Skin of body (tissue), 2 donors: Measurements from ENCODE around the gene SH3BP5L. TPM values are rescaled to one million over a fixed set of nuclear protein-coding genes. Genes with fewer than 3 reads are reported as not detected.
"Not testable (repeated sequence)": the region's sequence is repeated elsewhere in the genome, so short reads cannot be mapped to it uniquely, and the experiment has no call there.

Source experiments
- DNase-seq: peaks from one replicate; lab custom pipeline; 2025; lab: John Stamatoyannopoulos, UW
- total RNA-seq: library from RNA; depleted of rRNA; stranded (reverse); fragments of >200 nt; gene quantifications from one replicate; pipeline ENCODE4 v1.2.3, GENCODE V29; 2014

Gene SH3BP5L
- total RNA-seq, 1 donor from 2014 or later: 10.4 TPM

DNA sequence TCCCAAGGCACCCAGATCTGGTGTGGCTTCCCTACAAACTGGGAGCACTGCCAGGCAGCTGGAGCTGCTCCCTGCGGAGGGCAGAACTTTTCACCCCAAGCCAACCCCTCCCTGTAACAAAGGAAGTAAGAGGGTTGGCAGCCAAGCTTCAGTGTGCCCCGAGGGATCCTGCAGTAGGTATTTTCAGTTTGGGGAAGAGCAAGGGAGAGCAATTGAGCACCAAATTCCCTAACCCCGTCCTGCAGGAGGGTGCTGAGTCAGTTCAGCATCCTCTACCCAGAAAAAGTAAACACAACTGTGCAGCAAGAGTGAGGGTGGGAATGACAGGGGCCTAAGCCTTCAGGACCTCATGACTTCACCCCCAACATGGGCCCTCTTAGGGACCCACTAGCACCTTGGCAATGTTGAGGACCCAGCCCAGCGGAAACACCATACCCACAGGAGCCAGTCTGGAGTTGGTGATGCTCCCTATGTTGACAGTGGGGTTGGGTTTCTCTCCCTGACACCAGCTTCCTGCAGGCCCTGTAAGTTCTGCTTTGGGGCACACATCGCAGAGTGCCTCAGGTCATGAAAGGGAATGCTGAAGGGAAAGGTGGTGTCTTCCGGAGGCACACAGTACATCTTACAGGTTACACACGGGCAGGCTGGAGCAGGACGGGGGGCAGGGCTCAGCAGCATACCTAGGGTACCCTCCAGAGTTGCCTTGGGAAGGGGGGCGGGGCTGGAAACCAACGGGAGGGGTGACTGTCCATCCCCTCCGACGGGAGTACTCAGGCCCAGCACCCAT is 14.8 kb downstream of the SH3BP5L start:
- no peak for DNase-seq

DNA sequence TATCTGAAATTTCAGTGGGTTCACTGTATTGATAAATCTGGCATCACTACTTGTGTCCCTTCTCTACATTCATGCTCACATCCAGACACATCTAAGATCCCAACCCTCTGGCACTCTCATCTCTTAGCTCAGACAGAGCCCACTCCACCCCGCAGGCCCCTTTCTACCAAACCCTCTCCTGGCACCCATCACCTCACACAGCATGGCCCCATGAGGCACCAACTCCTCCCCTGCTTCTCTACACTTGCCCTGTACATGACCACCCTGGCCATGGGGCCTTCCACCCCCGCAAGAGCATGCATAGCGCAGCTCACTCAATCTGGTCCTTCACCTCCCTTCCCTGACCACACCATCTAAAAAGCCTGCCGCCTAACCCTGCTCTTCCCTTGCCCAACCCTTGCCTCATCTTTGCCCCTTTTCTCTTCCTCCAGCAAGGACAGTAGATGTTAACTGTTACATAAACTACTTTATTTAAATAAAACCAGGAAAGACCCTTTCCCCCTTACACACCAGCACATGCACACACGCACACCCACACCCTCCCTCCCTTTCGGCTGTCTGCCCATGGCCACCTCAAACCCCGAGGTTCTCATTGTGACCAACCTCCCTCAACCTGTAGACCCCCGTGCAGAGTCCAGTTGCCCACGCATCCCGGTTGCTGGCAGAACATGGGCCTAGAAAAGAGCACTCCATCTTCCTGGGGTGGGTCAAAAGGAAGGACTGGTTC is 15.6 kb downstream of the SH3BP5L start:
- DNase-seq: no peak

DNA sequence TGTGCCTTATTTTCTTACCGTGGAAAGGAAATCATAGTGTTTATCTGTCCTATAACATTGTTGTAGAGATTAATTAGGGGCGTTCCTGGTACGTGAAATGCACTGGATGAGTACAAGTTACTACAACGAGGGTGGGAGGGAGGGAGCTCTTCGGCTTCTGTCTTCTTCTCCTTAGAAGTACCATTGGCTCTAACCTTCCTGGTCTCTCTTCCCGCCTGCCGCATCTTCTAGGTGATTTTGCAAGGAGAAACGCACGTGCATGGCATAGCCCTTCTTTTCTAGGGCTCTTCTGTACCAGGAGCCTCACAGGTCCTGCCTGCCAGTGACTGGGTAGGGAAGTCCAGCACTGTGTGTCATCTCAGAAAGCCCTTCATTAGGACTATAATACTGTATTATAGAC is 16.8 kb downstream of the SH3BP5L start:
- DNase-seq: no peak

DNA sequence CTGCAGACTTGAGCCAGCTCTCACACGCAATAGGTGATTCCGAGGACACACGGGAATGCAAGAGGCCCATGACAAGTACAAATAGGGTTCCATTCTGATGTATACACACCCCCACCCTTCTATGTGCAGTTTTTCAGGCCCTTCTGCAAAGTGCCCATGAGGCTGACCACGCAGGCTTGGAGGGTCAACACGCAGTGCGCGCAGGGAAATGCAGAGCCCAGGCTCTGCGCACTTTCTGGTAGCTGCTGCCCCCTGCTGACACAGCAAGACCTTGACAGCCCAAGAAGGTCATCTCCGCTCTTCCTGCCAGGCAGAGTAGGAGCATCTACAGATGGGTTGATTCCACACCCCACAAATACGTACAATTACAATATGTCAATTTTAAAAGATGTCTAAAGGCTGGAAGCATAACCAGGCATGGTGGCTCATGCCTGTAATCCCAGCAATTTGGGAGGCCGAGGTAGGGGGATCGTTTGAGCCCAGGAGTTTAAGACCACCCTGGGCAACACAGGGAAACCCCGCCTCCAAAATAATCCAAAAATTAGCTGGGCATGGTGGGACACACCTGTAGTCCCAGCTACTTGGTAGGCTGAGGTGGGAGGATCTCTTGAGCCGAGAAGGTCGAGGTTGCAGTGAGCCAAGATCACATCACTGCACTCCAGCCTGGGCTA is 18.5 kb downstream of the SH3BP5L start:
- no peak for DNase-seq

DNA sequence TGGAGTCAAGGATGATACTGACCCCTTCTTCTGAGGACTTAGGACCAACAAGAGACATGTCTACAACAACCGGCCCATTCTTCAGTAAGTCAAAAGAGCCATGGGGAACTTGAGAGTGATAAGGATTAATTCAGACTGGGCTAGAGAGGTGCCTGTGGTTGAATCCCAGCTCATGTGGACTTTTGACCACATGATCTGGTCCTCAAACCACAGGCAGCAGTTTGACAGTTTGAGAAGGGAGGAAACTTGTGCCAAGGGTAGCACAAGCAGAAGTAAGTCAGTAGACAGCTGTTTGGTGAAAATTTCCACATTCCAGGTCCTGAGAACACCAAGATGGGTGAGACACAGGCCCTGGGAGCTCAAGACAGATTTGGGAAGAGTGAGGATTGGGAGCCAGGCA is 19.8 kb downstream of the SH3BP5L start:
- no peak for DNase-seq

DNA sequence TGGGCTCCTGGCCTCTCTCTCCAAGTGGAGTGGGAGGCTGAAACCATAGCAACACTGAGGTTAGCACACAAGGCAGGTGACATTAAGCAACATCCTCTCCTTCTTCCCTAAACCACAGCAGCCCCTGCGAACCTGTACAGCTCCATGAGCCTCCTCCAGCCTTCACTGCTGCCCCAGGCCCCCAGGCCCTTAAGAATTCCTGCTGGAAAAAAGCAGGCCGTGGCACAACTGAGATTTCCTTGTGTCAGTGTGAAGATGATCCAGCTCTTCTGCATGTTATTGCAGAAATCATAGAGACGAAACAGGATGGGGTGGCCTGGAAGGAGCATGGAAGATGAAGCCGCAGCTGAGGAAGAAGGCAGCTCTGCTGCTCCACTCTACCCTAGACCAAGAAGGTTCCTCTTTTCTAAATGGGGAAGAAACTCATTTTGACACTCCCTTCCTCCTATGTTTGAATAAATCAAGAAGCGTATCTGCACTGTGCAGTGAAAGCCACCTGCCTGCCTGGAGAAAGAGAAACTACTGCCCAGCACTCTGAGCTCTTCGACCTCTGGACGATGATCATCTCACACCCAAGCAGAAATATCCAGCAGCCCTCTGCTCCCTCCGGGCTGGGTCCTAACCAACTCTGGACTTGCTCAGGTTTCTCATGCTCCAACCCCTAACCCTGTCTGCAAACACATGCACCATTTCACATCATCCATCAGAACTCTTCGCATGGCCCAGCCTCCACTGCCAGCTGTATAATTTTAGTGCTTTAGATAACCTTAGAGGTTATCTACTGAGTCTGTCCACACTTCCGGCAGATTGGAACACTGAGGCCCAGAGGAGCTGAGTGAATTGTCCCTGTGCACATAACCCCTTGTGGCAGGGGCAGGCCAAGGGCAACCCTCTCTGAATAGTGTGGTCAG is 20.7 kb downstream of the SH3BP5L start:
- no peak for DNase-seq

DNA sequence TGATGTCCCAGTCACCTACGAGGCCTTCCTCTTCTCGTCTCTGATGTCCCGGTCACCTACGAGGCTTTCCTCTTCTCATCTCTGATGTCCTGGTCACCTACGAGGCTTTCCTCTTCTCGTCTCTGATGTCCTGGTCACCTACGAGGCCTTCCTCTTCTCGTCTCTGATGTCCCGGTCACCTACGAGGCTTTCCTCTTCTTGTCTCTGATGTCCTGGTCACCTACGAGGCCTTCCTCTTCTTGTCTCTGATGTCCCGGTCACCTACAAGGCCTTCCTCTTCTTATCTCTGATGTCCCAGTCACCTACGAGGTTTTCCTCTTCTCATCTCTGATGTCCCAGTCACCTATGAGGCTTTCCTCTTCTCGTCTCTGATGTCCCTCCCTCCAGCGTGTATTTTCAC is 22.2 kb downstream of the SH3BP5L start:
- DNase-seq: not testable (repeated sequence)

DNA sequence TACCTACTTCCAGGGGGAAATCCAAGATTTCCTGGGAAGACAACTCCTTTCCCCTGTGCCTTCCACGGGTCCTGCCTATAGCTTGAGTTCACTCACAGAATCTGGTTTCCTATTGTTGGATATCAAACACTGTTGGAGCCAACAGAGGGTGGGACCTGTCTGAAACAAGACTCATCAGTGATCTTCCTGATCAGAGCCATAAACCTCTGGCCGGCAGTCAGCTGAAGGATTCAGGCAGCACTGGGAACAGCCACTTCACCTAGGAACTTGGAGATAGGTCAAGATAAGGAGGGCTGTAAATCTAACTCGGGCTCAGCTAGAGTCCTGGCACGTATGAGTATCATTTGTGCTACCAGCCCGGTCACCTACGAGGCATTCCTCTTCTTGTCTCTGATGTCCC is 23.3 kb downstream of the SH3BP5L start:
- no peak for DNase-seq

DNA sequence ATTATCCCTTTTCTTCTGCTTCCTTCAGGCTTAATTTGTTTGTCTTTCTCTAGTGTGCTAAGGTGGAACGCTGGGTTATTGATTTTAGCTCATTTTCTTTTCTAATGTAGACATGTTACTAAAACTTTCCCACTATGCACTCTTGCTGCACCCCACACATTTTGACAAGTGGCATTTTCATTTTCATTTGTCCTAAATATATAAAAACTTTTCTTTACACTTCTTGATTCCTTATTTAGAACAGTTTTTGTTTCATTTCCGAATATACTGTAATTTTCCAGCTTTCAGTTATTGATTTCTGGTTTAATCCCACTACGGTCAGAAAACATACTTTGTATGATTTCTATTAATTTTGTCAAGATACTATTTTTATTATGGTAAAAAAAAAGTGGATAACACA is 25.3 kb downstream of the SH3BP5L start:
- DNase-seq: no peak

DNA sequence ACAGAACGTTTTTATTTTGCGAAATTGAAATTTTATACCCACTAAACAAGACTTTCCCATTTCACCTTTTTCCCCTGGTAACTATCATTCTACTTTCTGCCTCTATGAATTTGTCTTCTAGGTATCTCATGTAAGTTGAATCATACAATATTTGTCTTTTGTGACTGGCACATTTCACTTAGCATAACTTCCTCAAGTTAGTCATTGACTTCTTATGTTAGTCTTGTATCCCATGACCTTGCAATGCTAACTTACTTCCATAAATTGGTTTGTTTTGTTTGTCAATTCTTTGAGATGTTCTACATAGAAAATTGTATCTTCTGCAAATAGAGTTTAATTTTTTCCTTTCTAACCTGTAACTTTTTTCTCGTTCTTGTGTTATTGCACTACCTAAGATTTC is 26.9 kb downstream of the SH3BP5L start:
- no peak for DNase-seq

DNA sequence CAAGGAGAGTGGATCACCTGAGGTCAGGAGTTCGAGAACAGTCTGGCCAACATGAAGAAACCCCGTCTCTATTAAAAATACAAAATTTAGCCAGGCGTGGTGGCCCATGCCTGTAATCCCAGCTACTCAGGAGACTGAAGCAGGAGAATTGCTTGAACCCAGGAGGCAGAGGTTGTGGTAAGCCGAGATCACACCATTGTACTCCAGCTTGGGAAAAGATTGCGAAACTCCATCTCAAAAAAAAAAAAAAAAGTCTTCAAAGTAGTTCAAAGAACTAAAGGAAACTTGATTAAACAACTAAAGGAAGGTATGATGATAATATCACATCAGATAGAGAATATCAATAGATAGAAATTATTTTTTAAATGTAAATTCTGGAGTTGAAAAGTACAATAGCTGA is 31.1 kb downstream of the SH3BP5L start:
- DNase-seq: not testable (repeated sequence)

DNA sequence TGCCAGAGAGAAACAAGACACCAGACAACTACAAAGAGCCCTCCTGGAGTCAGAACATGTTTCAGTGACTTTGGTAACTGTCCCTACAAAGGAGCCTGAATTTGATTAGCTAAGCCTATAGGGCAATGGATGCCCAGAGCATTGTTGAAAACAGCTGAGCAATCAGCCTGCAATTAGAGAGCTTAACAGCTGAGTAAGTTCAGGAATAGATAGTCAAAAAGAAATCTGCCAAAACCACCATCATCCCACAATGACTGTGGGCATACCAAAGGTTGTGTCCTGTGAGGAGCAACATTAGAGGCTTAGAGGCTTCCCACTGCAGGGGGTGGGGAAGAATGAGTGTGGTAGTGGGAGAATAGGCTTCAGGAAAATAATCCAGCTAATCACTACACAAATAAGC is 32.1 kb downstream of the SH3BP5L start:
- no peak for DNase-seq

DNA sequence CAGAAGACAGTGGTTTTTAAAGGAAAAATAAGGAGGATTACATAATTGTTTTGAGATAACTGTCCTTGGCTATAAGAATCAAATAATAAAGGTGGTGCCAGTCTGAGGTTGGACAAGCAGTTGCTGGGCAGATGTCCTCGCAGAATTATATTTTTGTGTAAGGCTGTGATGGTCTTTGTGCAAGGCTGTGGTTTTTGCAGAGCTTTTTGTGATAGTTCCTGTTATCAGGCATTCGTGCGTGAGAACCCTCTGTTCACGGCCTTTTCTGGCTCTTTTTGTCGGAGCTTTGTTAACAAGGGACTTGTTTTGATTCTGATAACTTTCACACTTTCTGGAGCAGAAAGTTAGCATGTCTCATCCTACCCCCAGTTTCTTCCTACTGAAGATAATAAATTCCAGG is 33.4 kb downstream of the SH3BP5L start:
- DNase-seq: no peak

DNA sequence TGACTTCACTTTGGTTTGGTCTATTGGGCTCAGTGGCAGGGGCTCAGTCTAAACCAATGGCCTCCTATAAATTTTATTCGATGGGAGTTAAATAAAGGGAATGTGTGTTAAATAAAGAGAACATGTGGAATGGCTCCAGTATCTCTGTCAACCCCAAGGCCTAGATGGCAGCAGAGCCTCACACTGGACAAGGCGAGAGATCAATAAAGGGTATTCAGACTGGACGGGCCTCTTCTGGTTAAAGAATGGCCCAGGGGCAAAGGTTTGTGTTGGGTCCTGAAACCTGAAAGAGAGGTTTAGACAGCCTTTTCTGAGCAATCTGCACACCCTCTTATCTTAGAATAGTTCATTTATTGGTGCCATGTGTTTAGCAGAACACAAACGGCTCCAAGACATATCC is 34.7 kb downstream of the SH3BP5L start:
- no peak for DNase-seq

DNA sequence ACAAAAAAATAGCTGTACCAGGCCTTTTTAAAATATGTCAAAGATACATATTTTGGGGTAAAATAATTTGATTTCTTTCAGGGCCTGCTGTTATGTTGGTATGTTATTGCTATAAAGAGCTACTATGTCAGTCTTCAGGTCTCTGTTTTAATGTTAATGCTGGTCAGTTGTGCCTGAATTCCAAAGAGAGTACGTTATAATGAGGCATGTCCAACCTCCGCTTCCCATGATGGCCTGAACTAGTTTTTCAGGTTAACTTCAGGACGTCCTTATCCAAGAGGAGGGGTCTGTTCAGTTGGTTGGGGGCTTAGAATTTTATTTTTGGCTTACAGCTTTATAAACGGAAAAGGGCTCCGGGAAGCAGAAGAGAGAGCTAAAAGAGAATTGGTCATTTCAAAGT is 35.3 kb downstream of the SH3BP5L start:
- DNase-seq: no peak

DNA sequence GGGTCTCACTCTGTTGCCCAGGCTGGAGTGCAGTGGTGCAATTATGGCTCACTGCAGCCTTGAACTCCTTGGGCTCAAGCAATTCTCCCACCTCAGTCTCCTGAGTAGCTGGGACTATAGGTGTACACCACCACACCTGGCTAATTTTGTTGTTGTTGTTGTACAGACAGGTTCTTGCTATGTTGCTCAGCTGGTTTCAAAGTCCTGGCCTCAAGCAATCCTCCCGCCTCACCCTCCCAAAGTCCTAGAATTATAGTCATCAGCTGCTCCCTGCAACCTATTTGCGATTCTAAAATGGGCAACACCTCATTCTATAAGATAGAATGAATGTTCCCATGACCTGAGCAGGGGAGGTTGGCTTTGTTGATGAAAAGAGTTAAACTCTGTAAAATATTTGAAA is 36.4 kb downstream of the SH3BP5L start:
- DNase-seq: not testable (repeated sequence)

DNA sequence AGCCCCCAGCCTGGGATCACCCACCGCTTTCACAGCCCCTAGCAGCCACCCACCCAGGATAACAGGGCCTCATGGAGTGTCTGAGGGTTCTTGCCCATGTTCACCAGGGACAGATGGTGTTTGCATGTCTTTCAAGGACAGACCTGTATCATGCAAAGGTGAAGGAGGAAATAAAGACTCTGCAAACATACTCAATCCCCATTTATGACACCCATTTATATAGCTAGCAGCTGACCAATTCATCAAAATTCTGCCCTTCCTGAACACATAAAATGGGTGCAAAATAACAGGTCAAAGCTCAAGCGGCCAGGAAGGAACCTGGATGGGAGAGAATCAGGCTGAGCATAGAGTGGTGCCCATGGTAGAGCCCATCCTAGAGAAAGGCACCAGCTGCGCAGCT is 37.4 kb downstream of the SH3BP5L start:
- DNase-seq: no peak

DNA sequence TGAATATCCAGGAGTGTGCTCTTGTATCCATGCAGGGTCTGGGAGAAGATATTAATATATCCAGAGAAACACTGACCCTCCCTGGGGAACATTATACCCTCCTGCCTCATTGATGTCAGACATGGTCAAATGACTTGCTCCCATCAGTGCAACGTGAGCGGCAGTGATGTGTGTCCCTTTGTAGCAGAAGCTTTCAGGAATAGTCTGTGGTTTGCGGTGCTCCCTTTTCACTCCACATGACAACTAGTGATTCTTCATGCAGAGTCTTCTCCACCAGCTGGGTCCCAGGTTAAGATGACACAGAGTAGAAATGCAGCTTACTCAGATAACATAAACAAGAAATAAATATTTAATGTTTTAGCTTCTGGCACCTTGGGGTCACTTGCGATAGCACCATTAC is 38.3 kb downstream of the SH3BP5L start:
- DNase-seq: no peak

DNA sequence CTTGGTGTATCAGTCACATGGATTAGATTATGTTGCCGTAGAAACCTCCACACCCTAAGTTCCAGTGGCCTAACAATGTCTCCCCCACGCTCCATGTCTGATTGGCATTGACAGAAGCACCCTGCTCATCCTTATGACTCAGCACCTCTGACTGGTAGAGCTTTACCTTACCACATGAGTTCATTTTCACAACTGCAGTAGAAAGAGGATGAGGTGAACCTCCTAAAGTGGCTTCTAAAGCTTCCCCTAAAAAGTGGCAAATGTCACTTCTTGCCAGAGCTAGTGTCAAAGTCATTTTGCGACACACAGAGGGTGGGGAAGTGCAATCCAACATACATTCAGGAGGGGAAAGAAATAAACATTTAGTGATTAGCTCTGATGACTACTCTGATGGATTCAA is 39.6 kb downstream of the SH3BP5L start:
- DNase-seq: no peak

DNA sequence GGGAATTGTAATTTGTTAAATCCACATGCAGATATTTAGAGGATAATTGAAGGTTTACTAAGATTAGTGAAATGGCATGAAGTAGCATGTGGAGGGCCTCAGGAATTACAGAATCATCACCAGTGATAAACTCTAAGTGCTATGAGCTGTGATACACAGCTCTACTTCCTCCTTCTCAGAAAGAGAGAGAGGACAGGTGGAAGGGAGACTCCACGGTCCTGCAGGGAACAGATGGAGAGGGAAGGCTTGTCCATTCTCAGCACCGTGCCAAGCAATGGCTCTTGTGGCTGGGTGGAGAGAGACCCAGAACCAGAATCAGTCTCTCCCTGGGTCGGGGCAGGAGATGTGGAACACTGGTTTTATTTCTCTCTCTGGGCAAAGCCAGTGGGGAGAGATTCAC is 42.3 kb downstream of the SH3BP5L start:
- DNase-seq: no peak

DNA sequence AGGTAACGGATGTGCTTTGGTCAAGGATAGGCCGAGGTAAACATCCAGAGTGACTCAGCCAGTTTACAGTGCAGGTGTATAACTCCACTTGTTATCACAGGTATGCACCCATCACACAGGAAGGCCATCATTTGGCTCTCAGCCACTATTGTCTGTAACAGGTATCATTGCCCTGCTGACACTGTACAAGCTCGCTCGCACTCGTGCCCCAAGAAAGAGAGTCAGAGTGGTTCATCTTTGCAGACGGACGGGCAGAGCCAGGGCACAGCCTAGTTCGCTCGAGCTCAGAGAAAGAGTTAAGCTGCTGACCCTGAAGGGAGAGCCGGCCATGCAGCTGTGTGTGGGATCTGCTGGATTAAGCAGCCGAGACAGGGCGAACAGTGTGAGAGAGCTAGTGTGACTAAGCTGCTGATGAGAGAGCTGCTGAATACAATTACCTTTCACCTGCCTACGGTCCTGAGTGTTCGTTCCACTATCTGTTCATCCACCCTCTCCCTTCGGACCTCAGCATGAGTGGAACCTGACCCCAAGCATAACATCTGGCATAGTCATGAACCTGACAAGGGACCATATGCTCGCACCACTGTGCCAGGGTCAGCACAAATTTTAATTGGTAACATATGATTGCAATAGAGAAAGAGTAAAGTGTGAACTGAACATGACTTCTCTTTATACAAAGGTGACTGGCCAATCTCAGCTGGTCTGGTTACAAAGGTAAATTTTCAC is 43.1 kb downstream of the SH3BP5L start:
- DNase-seq: no peak
